HepG2 (cell line): ENCODE data around the gene ADAMTSL3. TPM values are rescaled to one million over a fixed set of nuclear protein-coding genes. Genes with fewer than 3 reads are reported as not detected.

Experiments used
- ATAC-seq: fragments of 200-7000 bp; cut with Tn5 transposase; 3 replicates; pipeline ENCODE4 v1.9.1; 2020; ENCODE audit warnings: mild to moderate bottlenecking, moderate library complexity
- BruUV-seq: library from RNA; stranded (reverse); fragments of 400-500 nt; replicated peaks from 2 replicates; lab custom pipeline; 2021; lab: Mats Ljungman, UMichigan
- CTCF ChIA-PET: fragments of 300-600 bp; formaldehyde crosslinking; extraction: SDS; loops from one replicate; lab custom pipeline; 2021; ENCODE audit warnings: low total read pairs, inconsistent platforms, low intra/inter-chr PET ratio; lab: Yijun Ruan, JAX
- POLR2A ChIA-PET: fragments of 350-600 bp; sonication (Branson Sonifier 250); formaldehyde crosslinking; loops from one replicate; lab custom pipeline; 2020; ENCODE audit warnings: antibody characterized with exemption, inconsistent platforms; lab: Yijun Ruan, JAX
- DNase-seq: peaks from one replicate; pipeline ENCODE4 v3.0.0-alpha.2; 2015; ENCODE audit warnings: low spot score
- FAIRE-seq: peaks from 3 replicates; lab custom pipeline; 2011; peaks lifted over from hg19 to GRCh38; lab: Jason Lieb, UNC
- H2AFZ ChIP-seq: one replicate; pipeline ENCODE4 v1.6.1; 2011; ENCODE audit warnings: low read length, inconsistent platforms
- H3K27ac ChIP-seq: fragments of 300-600 bp; 3 replicates; pipeline ENCODE4 v1.8.0; 2011; ENCODE audit warnings: mixed run types, mild to moderate bottlenecking, mixed read lengths, low read length, inconsistent platforms; ENCODE audit not compliant: insufficient read depth; ENCODE audit errors: extremely low read length
- H3K27me3 ChIP-seq, 2 experiments: fragments of 200-600 bp in 1 of 2; 2 replicates in 1 of 2; 3 replicates in 1 of 2; pipeline versions ENCODE4 v1.6.0 to v1.8.0; 2011; ENCODE audit warnings: low read length in 2 of 2, mild to moderate bottlenecking in 2 of 2, moderate library complexity in 2 of 2, inconsistent platforms in 1 of 2; ENCODE audit not compliant: insufficient read depth in 2 of 2, control insufficient read depth in 1 of 2
- H3K36me3 ChIP-seq, 2 experiments: fragments of 200-600 bp in 1 of 2; replicated peaks in 1 of 2; 2 replicates in 1 of 2; 3 replicates in 1 of 2; pipeline versions ENCODE4 v1.5.1 to v1.8.0; 2011; ENCODE audit warnings: low read length in 2 of 2, inconsistent platforms in 1 of 2; ENCODE audit not compliant: insufficient read depth in 2 of 2, control insufficient read depth in 1 of 2
- H3K4me1 ChIP-seq: 2 replicates; pipeline ENCODE4 v1.5.1; 2012; ENCODE audit warnings: low read length, inconsistent platforms; ENCODE audit not compliant: insufficient read depth
- H3K4me2 ChIP-seq: 2 replicates; pipeline ENCODE4 v1.6.0; 2011; ENCODE audit warnings: low read depth, low read length, inconsistent platforms
- H3K4me3 ChIP-seq, 3 experiments: fragments of 200-600 bp in 1 of 3; sonication (generic), shearing (Covaris generic) in 1 of 3; replicated peaks in 1 of 3; 2 replicates each; pipeline ENCODE4 v1.5.1; 2011 to 2016; ENCODE audit warnings: low read length in 3 of 3, inconsistent platforms in 2 of 3, low read depth in 2 of 3, mild to moderate bottlenecking in 2 of 3, control low read depth in 1 of 3, mixed read lengths in 1 of 3; ENCODE audit not compliant: insufficient read depth in 1 of 3
- H3K79me2 ChIP-seq: one replicate; pipeline ENCODE4 v1.6.1; 2011; ENCODE audit warnings: low read length, inconsistent platforms; ENCODE audit not compliant: insufficient read depth
- H3K9ac ChIP-seq: 2 replicates; pipeline ENCODE4 v1.6.0; 2011; ENCODE audit warnings: mild to moderate bottlenecking, low read depth, low read length, inconsistent platforms; ENCODE audit not compliant: insufficient read depth
- H3K9me3 ChIP-seq: 2 replicates; pipeline ENCODE4 v1.5.1; 2012; ENCODE audit warnings: mild to moderate bottlenecking, low read length
- H4K20me1 ChIP-seq: 2 replicates; pipeline ENCODE4 v1.6.0; 2011; ENCODE audit warnings: inconsistent platforms, mild to moderate bottlenecking, low read length, moderate library complexity; ENCODE audit not compliant: insufficient read depth
- ARID2 ChIP-seq: sonication (generic); formaldehyde crosslinking; IDR thresholded peaks from 2 replicates; pipeline ENCODE4 v1.8.1; 2022; ENCODE audit warnings: mild to moderate bottlenecking, missing genetic modification reagents, borderline replicate concordance
- HNRNPK ChIP-seq: fragments of 200-400 bp; formaldehyde crosslinking; IDR thresholded peaks from 2 replicates; pipeline ENCODE4 v1.6.1; 2018; ENCODE audit warnings: low read length, low read depth, moderate library complexity, mild to moderate bottlenecking; ENCODE audit not compliant: poor library complexity, severe bottlenecking
- ISX ChIP-seq: sonication (generic); formaldehyde crosslinking; conservative IDR thresholded peaks from 2 replicates; pipeline ENCODE4 v1.5.0; 2020; ENCODE audit warnings: missing genetic modification reagents
- RAD21 ChIP-seq: fragments of 450-650 bp; formaldehyde crosslinking; IDR thresholded peaks from 2 replicates; pipeline ENCODE4 v1.5.0; 2020; ENCODE audit warnings: mild to moderate bottlenecking
- TMF1 ChIP-seq: sonication (generic); formaldehyde crosslinking; IDR thresholded peaks from 2 replicates; pipeline ENCODE4 v1.8.1; 2022; ENCODE audit warnings: low read depth, missing genetic modification reagents
- TSC22D2 ChIP-seq: sonication (generic); formaldehyde crosslinking; IDR thresholded peaks from 2 replicates; pipeline ENCODE4 v1.5.1; 2020; ENCODE audit warnings: missing genetic modification reagents, mild to moderate bottlenecking, borderline replicate concordance
- ZMAT3 ChIP-seq: sonication (generic); formaldehyde crosslinking; conservative IDR thresholded peaks from 2 replicates; pipeline ENCODE4 v1.7.0; 2021; ENCODE audit warnings: missing genetic modification reagents
- ZNF121 ChIP-seq: sonication (generic); formaldehyde crosslinking; IDR thresholded peaks from 2 replicates; pipeline ENCODE4 v1.5.0; 2020; ENCODE audit warnings: mild to moderate bottlenecking, missing genetic modification reagents
- ZNF3 ChIP-seq: IDR thresholded peaks from 2 replicates; pipeline ENCODE4 v1.7.0; 2017; ENCODE audit warnings: inconsistent platforms
- ZNF530 ChIP-seq: sonication (generic); formaldehyde crosslinking; IDR thresholded peaks from 2 replicates; pipeline ENCODE4 v1.5.0; 2020; ENCODE audit warnings: low read depth, mild to moderate bottlenecking, missing genetic modification reagents
- ZNF7 ChIP-seq: IDR thresholded peaks from 2 replicates; pipeline ENCODE4 v1.6.1; 2016; ENCODE audit warnings: missing biosample characterization, missing genetic modification reagents
- WGBS: methylation state at CpG from one replicate; pipeline ENCODE4 v1.1.6; 2017; ENCODE audit warnings: low lambda C conversion rate; 5-methylcytosine and 5-hydroxymethylcytosine counted together
- in situ Hi-C: cut with HindIII; loops from 2 replicates; pipeline ENCODE4 v1.10.0; 2017; ENCODE audit warnings: low pct_unique_long_range_greater_than_20kb; ENCODE audit not compliant: extremely low pct_ligation_motif_present
- intact Hi-C: fragments of 100-400 bp; cut with micrococcal nuclease; formaldehyde crosslinking; loops from one replicate; pipeline ENCODE4 v1.10.0; 2022; ENCODE audit not compliant: unreplicated experiment
- polyA plus RNA-seq, 8 experiments: library from polyadenylated mRNA; depleted of rRNA in 3 of 8; stranded (reverse) in 7 of 8; unstranded in 1 of 8; fragments of >200 nt; fragmentation: Illumina TruSeq in 4 of 8; extraction: Trizol in 4 of 8; gene quantifications; 2 replicates each; pipeline versions ENCODE4 v1.2.1 to v1.2.3, GENCODE V29; 2011 to 2016; ENCODE audit warnings: low read depth in 4 of 8, missing spikeins in 1 of 8, mixed read lengths in 1 of 8; ENCODE audit not compliant: insufficient read depth in 1 of 8
- total RNA-seq, 5 experiments: library from RNA; depleted of rRNA; stranded (reverse); fragments of >200 nt; fragmentation: Illumina TruSeq; extraction: Trizol; gene quantifications; 2 replicates each; pipeline ENCODE4 v1.2.3, GENCODE V29; 2016; ENCODE audit warnings: low read depth in 1 of 5
- TF ChIP-seq, protein P1 (sequence below): sonication (generic); formaldehyde crosslinking; IDR thresholded peaks from 2 replicates; pipeline ENCODE4 v1.4.0; 2020; ENCODE audit warnings: missing genetic modification reagents

The ADAMTSL3 gene
- total and polyA plus RNA-seq, 2 of the 13 experiments (the other 11 are each of a cell fraction or from before 2014, with no cell fraction given) = 0.04 to 0.09 TPM

GRCh38 chr15:83991163-83991562, 337.2 kb downstream of the ADAMTSL3 start (continued):
- TF ChIP-seq TSC22D2 (CRISPR knock-in tag) (no peak), ISX (CRISPR knock-in tag) (no peak), TMF1 (no peak), ZNF121 (CRISPR knock-in tag) (no peak), ZNF3 (no peak)

- in situ Hi-C loops (no loop called here), intact Hi-C loops (no loop called here)
- no peak for DNase-seq
- H3K4me2 ChIP-seq = no peak overlapping the region
- no peak overlapping the region for H3K27ac ChIP-seq
- no peaks in the 10 kb centered on the region for H3K36me3 ChIP-seq
- H3K9ac ChIP-seq = no peak overlapping the region
- H4K20me1 ChIP-seq = no peaks in the 10 kb centered on the region
- no peak for FAIRE-seq
- BruUV-seq = no TSS peak
- POLR2A ChIA-PET = no interaction called here
- WGBS = 14% methylated on average over 3 of the region's 3 CpGs
- no peaks in the 10 kb centered on the region for H3K79me2 ChIP-seq
- no peak for ATAC-seq
- no peaks in the 10 kb centered on the region for H3K4me1 ChIP-seq
- no peak for TF ChIP-seq ZNF7 (CRISPR knock-in tag)
- no peak for TF ChIP-seq RAD21 (CRISPR knock-in tag)
- TF ChIP-seq HNRNPK = no peak
- TF ChIP-seq ZNF530 = no peak
- no peak for TF ChIP-seq ZMAT3 (CRISPR knock-in tag)
- TF ChIP-seq, protein P1, sequence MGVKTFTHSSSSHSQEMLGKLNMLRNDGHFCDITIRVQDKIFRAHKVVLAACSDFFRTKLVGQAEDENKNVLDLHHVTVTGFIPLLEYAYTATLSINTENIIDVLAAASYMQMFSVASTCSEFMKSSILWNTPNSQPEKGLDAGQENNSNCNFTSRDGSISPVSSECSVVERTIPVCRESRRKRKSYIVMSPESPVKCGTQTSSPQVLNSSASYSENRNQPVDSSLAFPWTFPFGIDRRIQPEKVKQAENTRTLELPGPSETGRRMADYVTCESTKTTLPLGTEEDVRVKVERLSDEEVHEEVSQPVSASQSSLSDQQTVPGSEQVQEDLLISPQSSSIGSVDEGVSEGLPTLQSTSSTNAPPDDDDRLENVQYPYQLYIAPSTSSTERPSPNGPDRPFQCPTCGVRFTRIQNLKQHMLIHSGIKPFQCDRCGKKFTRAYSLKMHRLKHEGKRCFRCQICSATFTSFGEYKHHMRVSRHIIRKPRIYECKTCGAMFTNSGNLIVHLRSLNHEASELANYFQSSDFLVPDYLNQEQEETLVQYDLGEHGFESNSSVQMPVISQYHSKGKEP (CRISPR knock-in tag) = no peak
- no peak for TF ChIP-seq ARID2 (CRISPR knock-in tag)
- TF ChIP-seq, all 625 proteins: peak for 0
- H3K27me3 ChIP-seq = 0 out of 5 replicates have a peak, but pooled peaks cover 0 to 2% of the 10 kb centered on the region in 2 experiments
- H3K4me3 ChIP-seq = no peak overlapping the region
- no peaks in the 10 kb centered on the region for H3K9me3 ChIP-seq
- H2AFZ ChIP-seq = no peak overlapping the region
- CTCF ChIA-PET = no interaction called here
Measured at GRCh38 chr15:83992324-83993031, 338.6 kb downstream of the ADAMTSL3 start.
